ENCODE data around the gene OR1M1. TPM values are rescaled to one million over a fixed set of nuclear protein-coding genes. Genes with fewer than 3 reads are reported as not detected.
A peak's percentile ranks its signal among the peaks of the same experiment; 100 is the strongest.

Gene OR1M1
- not detected in 2 replicates for total RNA-seq (2011; cell fraction: chromatin; rRNA removed; ENCODE audit: low replicate concordance)
- not detected in 2 replicates for total RNA-seq (2011; cell fraction: nucleolus; rRNA removed)
- not detected in 2 replicates for total RNA-seq (2011; cell fraction: nucleoplasm; rRNA removed)
- total RNA-seq (2014; rRNA removed) (not detected in 2 replicates), total RNA-seq (2014; rRNA removed; fragmentation: Illumina TruSeq; extraction: Trizol) (not detected in 2 replicates), total RNA-seq (2015; rRNA removed; fragmentation: Illumina TruSeq; extraction: Trizol) (not detected in 2 replicates), total RNA-seq (2021) (not detected in 2 replicates), polyA plus RNA-seq (2011; rRNA removed) (not detected in 2 replicates), polyA plus RNA-seq (2014; fragmentation: Illumina TruSeq; extraction: Trizol) (not detected in 2 replicates), polyA plus RNA-seq (2014; fragmentation: Nextera tagmentation; extraction: Ambion mirVana) (not detected), polyA plus RNA-seq (2014; rRNA removed) (not detected in 2 replicates), polyA minus RNA-seq (2011; rRNA and poly(A)+ RNA removed) (not detected in 2 replicates), Bru-seq, nascent RNA (not detected), BruChase-seq, experiment 1, labeled RNA remaining after a 2-hour chase (not detected), BruChase-seq, experiment 2, labeled RNA remaining after a 6-hour chase (percentile 18 among the genes with signal in this experiment)
- polyA plus RNA-seq (2011; cell fraction: cytosol; rRNA removed) = not detected in 2 replicates
- not detected in 2 replicates for polyA plus RNA-seq (2011; cell fraction: nucleus; rRNA removed)
- polyA plus RNA-seq (2012) = not detected in 2 replicates
- not detected in 2 replicates for polyA minus RNA-seq (2011; cell fraction: cytosol; rRNA and poly(A)+ RNA removed)
- polyA minus RNA-seq (2011; cell fraction: nucleus; rRNA and poly(A)+ RNA removed) = not detected in 2 replicates
- long read RNA-seq, experiment 1 = 0 reads
- long read RNA-seq, experiment 2 = 0 reads
- long read RNA-seq, experiment 3 = 0 reads

DNA sequence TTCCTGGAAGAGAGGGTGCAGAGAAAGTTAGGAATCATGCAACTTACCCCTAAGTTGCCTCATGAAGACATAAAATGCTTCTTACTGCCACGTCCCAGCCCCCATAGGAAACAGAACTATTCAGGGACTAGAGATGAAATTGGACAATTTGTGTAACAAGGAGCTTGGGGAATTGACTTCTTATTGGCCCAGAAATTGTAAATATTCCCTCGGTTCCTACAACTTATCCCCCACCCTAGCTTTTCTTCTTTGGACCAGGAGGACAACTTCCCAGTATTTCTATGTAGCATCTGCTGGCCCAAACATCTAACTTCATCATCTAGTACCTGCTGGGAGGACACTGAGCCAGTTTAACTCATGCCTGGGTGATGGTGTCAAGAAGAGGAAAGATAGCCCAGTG, at the start of gene OR1M1:
TSS of gene OR1M1 (plus strand) at position 301 of the 400 bp plus-strand sequence. CDS start 6,184 bp downstream, outside the sequence.
- no peaks in the 10 kb centered on the region for H3K9me1 ChIP-seq (ENCODE audit: control insufficient read depth, insufficient read depth, low read length)

More for the DNA sequence above, at the start of gene OR1M1:
- intact Hi-C loops (cut with micrococcal nuclease) (no loop called here), in situ Hi-C loops (cut with MboI) (loop anchor here (25.0 kb wide), 1 partner anchor 324 kb away; no protein-coding TSS in a partner anchor)
- POLR2A ChIA-PET = no interaction called here
- Histone ChIP-seq H3K9ac (ENCODE audit: insufficient read depth in 1 of 2, low read depth in 2 of 2, low read length in 2 of 2) (no peak within 1 kb of the TSS), H3K27me3 (ENCODE audit: control insufficient read depth in 2 of 2, insufficient read depth in 2 of 2, low read length in 2 of 2) (peaks cover 11 to 15% of the 10 kb centered on the region in 2 experiments; a peak in 4 of 5 replicates), H4K20me1 (replicated peaks; ENCODE audit: control insufficient read depth, insufficient read depth, low read length) (no peaks in the 10 kb centered on the region), H2AFZ (ENCODE audit: low read depth, low read length) (no peak within 1 kb of the TSS), H3K9me3 (replicated peaks; ENCODE audit: control insufficient read depth, insufficient read depth, low read depth, low read length) (no peaks in the 10 kb centered on the region), H3K4me2 (ENCODE audit: insufficient read depth, low read length) (no peak within 1 kb of the TSS), H3K79me2 (ENCODE audit: control insufficient read depth, insufficient read depth, low read length) (no peaks in the 10 kb centered on the region), H3K4me3 (no peak within 1 kb of the TSS), H3K4me1 (replicated peaks in 1 of 2; ENCODE audit: control insufficient read depth in 2 of 2, insufficient read depth in 2 of 2, low read length in 2 of 2) (no peaks in the 10 kb centered on the region), H3K27ac (ENCODE audit: extremely low read depth, low read depth, low read length) (no peak within 1 kb of the TSS), H3K36me3 (ENCODE audit: control insufficient read depth, insufficient read depth, low read length) (no peaks in the 10 kb centered on the region)
- TF ChIP-seq NFE2L1 (tag; IDR thresholded peaks at IDR 0.05; ENCODE audit: borderline replicate concordance, low read depth) (no peak), TAF9B (IDR thresholded peaks at IDR 0.05; ENCODE audit: partially characterized antibody) (no peak)
- CTCF ChIA-PET (ENCODE audit: low intra/inter-chr PET ratio) = no interaction called here
- ATAC-seq (no peak), DNase-seq (ENCODE audit: extremely low read depth in 1 of 4, low spot score in 3 of 4) (no peak), FAIRE-seq (no peak)
- 4% methylated on average over 2 of the region's 2 CpGs for WGBS (ENCODE audit: insufficient coverage, low coverage, missing lambda C conversion rate)
- BruUV-seq (replicated peaks) = no TSS peak

Measured in K562 (cell line).